ENCODE results near the gene COX20.

The COX20 gene

DNA sequence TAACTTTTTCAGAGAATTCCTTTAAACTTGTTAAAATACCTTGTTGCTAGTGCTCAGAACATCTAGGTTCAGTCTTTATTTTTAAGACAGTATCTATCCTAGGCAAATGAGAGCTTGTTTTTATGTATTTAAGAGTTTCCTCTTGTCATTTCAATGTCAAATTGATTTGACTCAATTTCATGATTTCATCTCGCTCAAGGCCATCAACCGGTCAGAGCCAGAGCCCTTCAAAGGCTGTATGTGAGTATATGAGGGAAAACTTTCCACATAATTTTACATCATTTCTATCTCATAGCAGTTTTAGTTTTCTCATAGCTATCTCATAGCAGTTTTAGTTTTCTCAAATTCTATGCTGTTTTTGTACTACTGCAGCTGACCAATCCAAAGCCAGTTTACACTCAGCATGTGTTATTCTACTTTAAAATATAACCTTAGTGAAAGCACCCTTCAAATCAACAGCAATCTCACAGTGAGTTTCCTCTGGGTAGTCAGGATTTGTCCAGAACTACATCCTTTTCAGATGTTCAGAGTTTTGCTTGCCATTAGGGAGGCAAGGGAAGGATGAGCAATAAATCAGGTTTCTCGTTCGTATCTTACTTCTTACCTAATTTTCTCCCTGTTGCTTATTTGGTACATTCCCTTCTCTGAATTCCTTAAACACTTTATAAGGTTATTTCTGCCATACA is 16.2 kb downstream of the COX20 start:
- DNase-seq (ENCODE audit: low read depth in 2 of 2), result no peak

DNA sequence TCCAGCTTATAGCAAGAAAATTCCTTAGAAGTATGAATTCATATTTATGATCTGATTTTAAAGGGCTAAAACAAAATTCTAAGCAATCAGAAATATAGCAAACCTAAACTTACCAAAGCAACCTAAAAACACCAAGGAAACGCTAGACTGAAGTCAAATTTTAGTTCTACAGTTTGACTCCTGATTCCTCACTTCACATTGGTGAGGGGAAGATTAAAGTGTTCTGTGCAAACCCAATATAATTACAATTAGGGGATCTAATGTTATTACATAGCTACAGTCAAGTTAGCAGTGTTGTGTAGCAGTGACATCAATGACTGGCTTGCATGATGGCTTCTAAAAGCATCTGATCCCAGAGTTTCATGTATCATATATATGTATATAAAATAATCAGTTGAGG is 17.2 kb downstream of the COX20 start:
- no peak for DNase-seq (ENCODE audit: low read depth in 2 of 2)

DNA sequence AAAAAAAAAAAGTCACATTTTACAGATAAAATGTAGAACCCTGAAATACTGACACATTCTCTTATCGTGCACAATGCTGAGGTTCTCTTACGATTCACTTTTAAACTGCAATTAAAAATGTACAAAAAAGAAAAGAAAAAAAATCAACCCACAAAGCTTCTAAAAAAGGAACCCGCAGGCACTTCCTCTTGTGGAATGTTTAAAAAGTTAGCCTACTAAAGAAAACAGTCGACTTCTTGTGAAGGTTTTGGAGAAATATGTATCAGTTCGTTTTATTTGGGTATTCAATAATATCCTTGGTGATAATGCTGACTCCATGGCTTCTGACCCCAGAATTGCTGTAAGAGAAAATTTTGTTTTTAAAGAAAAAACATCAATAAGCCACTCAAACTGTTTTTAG is 18.7 kb downstream of the COX20 start:
- DNase-seq (ENCODE audit: low read depth in 2 of 2), result no peak

DNA sequence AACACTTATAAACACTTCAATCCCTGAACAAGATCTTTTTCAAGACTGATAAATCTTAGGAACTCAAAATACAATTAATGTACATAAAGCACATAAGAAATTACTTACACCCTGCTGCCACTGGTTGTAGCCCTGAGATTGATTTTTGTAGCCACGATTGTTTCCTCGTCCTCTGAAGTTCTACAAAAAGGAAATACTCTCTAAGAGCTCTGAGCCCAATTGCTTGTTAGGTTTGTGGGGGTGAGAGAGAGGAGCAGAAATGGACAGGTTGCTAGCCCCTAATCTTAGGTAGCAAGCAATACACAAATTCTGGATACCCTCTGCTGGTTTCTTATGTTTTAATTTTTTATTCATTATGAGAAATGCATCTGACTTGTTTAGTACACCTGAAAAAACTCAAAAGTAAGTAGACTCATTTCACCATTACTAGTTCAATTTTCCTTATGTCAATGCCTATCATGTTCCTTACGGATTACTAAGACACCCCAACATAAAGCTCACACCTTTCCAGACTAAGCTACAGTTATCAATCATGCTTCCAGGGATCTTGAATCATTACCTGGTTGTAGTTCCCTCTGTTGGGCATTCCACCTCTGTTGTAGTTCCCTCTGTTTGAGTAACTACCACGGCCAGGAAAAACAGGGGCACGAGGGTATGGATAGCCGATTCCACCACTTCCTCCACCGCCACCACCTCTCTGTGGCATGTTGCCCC is 19.6 kb downstream of the COX20 start:
- DNase-seq (ENCODE audit: low read depth in 2 of 2), result no peak

DNA sequence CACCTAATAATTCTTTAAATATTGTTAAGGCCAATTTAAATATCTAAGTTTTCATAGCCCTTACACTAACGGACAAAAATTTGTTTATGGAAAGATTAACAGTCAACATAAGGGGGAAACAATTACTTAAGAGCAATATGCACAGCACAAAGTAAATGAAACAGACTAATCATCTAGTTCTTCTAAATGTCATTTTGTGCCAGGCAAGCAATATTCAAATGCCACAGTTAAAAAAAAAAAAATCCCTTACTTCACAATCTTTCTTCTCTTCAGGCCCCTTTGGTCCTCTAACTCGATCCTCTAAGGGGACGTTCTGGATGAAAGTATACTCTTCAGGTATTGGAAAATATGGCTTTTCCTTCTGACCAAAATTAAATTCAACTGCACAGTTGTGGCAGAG is 22.3 kb downstream of the COX20 start:
- DNase-seq (ENCODE audit: low read depth in 2 of 2), result no peak

DNA sequence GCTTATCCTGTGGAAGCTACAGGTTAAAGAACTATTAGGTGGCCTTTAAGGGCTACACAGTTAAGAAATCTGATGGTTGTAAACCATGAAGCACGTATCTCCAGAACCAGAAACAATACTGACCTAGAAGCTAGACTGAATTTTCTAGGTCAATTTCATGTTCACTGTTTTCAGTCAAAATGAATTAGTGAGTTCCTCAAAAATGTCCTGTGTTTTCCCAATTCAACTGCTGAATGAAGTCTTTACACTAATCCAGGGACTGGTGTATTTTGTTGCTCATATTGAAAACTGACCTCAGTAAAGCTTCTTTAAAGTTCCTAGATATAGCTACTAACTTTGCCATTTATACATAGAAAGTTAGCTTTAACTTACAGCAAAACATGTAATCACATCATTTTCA is 22.9 kb downstream of the COX20 start:
- no peak for DNase-seq (ENCODE audit: low read depth in 2 of 2)

DNA sequence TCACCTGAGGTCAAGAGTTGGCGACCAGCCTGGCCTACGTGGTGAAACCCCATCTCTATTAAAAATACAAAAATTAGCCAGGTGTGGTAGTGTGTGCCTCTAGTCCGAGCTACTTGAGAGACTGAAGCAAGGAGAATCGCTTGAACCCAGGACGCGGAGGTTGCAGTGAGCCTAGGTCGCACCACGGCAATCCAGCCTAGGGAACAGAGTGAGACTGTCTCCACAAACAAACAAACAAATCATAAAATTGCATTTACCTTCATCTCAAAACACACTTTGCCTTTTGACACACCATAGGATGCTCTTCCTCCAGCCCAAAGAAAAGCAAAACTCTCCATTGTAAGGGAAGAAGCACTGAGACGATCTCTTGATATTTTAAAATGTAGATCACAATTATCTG is 24.6 kb downstream of the COX20 start:
- no peak for DNase-seq (ENCODE audit: low read depth in 2 of 2)

DNA sequence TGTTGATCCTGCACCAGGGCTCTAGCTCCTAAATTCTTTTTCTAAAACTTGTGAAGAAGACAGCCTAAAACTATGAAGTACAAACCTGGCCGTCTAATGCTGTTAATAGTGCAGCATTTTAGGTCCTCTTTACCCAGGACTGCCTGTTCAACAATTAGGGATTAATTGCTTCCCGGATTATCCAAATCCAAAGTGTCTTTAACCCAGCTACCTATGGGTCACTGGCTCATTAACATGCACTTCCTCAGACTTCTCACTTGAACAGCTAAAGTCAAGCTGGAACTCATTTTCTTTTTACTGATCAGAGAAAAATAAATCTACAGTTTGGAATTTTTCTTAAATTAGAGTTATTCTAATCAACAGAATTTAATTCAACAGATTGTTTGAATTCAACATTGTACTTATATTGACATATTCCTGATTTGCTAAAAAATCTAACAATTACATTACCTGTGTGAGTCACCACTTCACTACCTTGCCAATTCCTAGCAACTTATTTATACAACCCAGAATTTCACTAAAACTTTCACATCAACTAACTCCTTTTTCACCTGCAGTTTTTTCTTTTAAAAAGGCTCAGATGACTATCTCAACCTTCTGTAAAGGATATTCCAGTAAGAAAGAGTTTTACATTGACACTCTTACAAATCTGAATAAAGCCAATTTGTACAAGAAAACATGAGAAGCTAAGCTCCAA is 25.6 kb downstream of the COX20 start:
- no peak for DNase-seq (ENCODE audit: low read depth in 2 of 2)

DNA sequence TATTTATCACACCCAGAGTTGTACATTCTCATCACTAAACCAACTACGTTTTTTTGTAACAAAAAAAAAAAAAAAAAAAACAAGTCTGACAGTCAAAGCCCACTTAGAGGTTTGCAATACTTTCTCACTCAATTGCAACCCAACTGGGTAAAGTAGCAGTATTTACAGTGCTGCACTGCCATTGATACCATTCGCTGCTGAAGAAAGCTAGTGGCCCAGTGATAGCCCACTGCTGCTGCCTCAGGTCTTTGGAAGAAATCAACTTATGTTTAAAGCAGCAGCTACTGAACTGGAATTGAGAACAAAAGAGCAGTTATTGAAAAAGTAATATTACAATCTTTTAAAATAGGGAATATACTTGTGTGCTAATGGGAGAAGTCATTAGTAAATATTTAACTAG is 26.2 kb downstream of the COX20 start:
- no peak for DNase-seq (ENCODE audit: low read depth in 2 of 2)

DNA sequence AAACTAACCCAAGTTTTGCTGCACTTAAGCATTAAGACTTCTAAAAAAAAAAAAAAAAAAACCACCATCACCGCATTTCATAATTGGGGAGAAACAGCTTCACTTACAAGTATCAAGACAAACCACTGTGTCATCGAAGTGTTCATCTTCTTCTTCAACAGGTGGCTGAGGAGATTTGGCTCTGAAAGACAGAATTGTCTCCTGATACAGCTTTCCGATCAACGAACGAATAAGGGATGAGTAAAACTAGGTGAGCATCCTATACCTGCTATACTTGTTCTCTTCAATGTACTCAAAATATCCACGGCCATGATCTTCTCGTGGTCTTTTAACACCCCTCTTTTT is 26.9 kb downstream of the COX20 start:
- no peak for DNase-seq (ENCODE audit: low read depth in 2 of 2)

DNA sequence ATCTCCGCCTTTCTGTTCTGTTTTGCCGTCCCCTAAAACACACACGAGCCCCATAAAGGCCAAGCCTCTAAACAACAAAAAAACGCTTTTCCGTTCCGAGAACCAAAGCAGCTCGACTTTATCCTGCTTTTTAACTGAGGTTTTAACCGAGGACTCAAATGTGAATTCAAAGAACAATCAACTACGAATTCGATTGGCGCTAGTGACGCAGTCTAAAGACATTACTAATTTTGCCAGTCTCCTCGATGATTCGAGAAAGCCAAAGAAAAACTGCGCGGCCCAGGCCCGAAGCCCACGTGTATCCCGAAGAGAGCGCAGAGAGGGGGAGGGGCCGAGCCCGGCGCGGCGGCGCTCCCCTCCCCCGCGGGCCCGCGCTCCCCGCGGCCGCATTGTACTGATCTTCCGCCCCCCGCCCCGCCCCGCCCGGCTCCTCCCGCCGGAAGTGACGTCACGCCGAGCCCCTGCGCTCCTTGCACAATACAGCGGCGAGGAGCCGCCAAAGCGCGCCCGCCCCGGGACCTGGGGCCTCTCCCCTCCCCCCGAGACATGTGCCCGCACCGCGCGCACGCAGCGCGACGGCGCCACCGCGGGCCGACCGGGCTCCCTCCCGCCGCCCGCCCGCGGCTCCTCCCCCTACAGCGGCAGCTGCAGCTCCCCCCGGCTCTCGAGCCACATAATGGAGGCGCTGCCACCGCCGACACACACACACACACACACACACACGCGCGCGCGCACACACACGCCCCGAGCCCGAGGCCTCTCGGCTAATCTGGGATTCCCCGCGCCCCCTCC is 27.4 kb downstream of the COX20 start:
- DNase-seq (ENCODE audit: low read depth in 2 of 2), result peak; percentile 95

DNA sequence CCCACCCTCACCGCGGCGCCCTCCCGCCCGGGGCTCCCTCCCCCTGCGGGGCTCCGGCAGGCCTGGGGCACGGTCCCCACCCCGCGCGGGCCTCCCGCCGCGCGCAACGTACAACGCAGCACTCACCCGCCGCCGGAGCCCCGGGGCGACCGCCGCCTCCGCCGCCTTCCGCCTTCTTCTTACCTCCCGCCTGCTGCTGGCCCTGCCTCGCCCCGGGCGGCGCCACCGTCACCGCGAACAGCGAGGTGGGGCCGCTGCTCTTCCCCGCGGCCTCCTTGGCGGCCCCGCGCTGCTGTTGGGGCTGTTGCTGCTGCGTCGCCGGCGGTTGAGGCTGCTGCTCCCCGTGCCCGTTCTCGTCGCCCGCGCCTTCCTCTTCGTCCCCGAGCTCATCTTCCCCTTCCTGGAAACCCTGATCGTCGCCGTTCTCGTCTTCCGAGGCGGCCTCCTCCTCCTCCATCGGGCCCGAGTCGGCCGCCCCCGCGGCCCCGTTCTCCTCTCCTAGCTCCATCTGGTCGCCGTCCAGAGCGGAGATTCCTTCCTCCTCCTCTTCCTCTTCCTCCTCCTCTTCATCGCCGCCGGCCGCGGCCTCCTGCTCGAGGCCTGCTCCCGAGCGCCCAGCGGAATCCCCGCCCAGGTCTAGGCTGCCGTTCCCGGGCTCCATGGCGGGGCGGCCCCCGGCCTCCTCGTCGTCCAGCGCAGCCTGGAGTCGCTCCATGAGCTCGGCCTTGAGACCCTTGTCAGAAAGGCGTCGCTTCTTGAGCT is 28.2 kb downstream of the COX20 start:
- peak in 1 of 2 experiments; percentile 12 for DNase-seq (ENCODE audit: low read depth in 2 of 2)

DNA sequence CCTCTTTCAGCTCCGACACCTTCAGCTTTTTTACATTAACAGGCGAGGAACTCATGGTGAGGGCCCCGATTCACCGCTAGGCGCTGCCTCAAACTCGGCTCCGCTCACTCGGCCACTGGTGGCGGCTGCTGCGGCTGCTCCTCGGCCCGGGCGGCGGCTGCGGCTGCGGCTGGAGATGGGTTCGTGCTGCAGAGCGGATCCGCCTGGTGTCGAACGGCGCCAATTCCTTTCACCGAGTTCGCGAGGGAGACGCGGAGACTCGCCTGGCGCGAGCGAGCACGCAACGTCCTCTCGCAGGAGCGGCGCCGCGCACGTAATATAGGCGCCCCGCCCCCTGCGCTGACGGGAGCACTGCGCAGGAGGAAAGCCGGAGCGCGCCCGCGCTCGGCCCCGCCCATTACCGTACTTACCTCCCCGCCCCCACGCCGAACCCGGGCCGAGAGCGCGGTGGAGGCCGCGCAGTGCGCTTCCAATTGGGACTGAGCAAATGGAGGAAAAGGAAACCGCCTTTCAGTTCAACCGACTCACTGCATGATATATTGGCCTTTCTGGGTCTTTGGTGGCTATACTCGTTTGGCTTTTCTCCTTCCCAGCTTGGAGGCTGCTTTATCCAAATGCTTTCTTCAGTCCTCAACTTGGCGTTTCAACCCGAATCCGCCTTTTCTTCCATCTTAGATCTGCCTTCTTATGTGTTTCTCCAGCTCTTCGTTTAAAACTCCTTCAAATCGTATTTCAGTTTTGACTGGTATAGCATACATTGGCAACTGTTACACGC is 29.0 kb downstream of the COX20 start, which contains the start of gene HNRNPU:
TSS of gene HNRNPU (minus strand) at position 291 of the 775 bp plus-strand sequence. CDS start at position 55, 236 bp downstream.
- peak; percentile 91 to 94 for DNase-seq (ENCODE audit: low read depth in 2 of 2)

DNA sequence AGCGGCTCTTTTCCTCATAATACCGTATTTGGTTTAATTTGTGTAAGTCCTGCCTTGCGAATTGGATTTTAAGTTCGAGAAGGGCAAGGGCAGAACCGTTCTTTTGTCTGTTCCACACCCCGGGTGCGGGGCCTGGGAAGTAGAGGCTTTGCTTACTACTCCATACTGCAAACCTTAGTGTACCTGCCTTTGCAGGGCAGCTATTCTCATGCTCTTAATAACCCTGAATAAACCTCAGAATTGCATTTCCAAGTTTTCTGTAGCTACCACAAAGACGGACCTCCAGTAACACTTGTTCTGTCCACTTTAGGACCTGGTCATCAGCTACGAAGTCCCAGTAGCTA is 29.5 kb downstream of the COX20 start:
- peak; percentile 12 to 23 for DNase-seq (ENCODE audit: low read depth in 2 of 2)

DNA sequence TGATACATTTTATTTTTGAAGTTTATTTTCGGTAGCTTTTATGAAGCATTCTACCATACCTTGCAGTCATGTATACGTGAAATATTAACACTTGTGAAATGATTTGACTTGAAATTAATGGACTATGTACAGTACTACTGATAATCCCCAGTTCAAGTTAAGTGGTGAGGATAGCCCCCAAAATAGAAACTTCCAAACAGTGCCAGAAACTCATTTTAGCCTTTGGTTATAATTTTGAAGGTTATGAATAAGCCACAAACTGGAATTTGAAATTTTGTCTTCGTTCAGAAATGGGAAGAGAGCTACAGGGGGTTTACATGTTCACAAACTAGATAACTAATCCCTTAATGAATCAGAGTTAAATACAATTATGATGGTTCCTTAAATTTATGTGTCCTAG is 30.4 kb downstream of the COX20 start:
- DNase-seq (ENCODE audit: low read depth in 2 of 2), result no peak

DNA sequence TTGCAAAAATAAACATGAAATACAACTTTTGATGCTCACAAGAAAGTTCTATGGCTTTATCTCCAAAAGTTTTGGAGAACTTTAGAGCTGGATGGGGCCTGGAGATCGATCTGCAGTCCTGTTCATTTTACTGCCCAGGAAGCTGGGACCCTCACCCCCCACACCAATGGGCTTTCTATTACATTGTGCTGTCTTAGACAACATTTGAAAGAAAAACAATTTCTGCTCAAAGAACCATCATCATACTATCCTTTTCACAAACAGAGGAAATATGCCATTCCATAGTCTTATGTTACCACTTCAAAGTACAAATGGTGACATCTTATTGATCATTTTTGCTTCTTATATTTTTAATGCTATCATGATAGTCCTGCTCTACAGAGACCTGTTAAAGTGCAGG is 30.9 kb downstream of the COX20 start:
- no peak for DNase-seq (ENCODE audit: low read depth in 2 of 2)

DNA sequence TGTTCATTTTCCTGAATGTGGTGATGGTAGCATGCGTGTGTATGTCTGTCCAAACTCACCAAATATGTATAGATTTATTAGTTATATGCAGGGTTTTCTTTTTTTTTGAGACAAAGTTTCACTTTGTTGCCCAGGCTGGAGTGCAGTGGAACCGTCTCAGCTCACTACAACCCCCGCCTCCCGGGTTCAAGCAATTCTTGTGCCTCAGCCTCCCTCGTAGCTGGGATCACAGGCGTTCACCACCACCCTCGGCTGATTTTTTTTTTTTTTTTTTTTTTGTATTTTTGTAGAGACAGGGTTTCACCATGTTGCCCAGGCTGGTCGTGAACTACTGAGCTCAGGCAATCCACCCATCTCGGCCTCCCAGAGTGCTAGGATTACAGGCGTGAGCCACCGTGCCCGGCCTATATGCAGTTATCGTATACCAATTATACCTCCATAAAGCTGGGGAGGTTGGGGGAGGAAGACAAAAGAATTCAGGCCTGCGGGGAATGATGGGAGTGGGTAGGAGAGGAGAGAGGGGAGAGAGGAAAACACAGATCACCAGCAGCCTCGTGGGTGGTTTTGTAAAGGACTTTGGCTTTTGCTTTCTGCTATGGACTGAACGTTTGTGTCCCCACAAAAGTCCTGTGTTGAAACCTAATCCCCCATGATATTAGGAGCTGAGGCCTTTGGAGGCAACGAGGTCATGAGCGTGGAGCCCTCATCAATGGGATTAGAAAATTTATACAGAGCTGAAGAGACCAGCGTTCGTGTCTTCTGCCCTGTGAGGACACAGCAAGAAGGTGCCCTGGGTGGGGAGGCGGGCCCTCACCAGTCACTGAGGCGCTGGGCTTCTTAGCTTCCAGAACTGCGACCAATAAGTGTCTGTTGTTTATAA is 33.3 kb downstream of the COX20 start:
- no peak for DNase-seq (ENCODE audit: low read depth in 2 of 2)

DNA sequence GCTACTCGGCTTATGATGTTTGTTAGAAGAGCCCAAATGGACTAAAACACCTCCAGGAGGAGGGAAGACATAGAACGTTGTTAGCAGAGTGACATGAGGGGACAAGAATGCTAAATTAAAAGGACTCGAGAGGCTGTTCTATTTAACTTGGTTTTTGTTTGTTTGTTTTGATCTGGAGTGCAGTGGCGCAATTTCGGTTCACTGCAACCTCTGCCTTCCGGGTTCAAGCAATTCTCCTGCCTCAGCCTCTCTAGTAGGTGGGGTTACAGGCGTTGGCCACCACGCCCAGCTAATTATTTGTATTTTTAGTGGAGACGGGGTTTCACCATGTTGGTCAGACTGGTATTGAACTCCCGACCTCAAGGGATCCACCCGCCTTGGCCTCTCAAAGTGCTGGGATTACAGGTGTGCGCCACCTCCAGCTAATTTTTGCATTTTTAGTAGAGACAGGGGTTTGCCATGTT is 33.9 kb downstream of the COX20 start:
- DNase-seq (ENCODE audit: low read depth in 2 of 2), result no peak

DNA sequence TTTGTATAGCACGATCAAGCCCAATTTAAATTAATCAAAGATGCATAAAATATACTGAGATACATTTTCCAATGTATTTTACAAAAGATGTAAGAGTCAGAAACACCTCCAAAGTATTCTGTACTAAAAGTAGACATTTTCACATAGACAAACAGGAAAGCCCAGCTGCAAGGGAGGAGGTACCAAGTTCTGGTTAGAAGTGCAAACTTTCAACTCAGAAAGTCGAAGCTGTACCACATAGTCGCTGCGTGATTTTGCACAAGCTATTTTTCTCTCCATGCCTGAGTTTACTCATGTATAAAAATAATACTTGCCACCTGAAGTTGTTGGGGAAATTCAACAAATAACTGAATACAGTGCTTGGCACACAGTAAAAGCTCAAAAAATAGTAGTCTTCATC is 34.5 kb downstream of the COX20 start:
- DNase-seq (ENCODE audit: low read depth in 2 of 2), result no peak

All from stimulated activated CD4-positive, alpha-beta T cell treated with anti-CD3 and anti-CD28 coated beads, Interleukin-12 subunit alpha, Interleukin-12 subunit beta, amount 100 ng/mL, for 24 hours (primary cell).